ENCODE results near the gene MAPK7.

MAPK7 gene

GRCh38 chr17:19401321-19402010, 23.2 kb downstream of the MAPK7 start:
- DNase-seq (ENCODE audit: low read depth in 2 of 2): no peak

GRCh38 chr17:19402171-19402570, 23.9 kb downstream of the MAPK7 start:
- DNase-seq (ENCODE audit: low read depth in 2 of 2): no peak

DNA sequence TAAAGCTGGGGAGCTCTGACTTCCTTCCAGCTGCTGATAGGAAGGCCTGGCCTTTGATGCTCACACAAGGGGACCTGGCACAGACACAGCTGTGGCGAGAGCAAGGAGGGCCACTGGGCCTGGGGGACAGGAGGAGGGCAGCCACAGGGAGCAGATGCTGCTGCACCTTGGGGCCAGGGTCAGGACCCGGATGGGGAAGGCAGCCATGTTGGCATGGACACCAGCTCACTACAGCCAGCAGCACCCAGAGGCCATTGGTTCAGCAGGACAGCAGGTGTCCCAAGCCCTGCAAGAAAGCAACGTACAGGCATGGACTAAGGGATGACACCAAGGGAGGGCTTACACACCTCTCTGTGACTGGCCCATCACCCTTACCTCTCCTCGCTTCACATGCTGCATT, 24.7 kb downstream of the MAPK7 start:
- DNase-seq (ENCODE audit: low read depth in 2 of 2): no peak

DNA sequence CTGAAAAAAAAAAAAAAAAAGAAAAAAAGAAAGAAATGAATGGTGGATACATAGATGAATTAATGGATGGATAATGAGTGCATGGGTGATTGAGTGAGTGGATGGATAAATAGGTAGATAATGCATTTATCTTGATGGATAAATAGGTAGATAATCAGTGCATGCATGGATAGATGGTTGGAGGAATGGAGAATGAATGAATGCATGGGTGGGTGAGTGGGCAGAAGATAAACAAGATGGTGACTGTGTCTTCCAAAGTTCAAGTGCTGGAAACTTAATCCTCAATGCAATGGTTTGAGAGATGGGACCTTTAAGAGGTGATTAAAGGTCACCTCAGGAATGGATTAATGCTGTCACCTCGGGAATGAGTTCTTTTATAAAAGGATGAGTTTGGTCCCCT, 26.0 kb downstream of the MAPK7 start:
- DNase-seq (ENCODE audit: low read depth in 2 of 2): no peak

DNA sequence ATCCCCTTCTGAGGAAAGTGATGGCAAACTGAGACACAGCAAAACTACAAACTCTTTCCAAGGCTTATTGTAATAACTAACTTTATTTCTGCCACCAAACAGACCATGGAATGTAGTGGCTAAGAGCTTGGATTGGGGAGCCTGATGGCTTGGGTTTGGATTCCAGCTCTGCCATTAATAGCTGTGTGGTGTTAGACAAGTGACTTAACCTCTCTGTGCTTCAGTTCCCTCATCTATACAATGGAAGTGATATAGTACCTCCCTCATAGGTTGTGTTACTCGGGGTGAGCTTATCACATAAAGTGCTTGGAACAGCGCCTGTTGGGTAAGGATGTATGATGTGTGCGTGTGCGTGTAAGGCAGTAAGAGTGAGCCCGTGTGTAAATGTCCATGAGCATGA, 26.8 kb downstream of the MAPK7 start:
- no peak for DNase-seq (ENCODE audit: low read depth in 2 of 2)

GRCh38 chr17:19407601-19408345, 29.5 kb downstream of the MAPK7 start:
- DNase-seq (ENCODE audit: low read depth in 2 of 2): no peak

DNA sequence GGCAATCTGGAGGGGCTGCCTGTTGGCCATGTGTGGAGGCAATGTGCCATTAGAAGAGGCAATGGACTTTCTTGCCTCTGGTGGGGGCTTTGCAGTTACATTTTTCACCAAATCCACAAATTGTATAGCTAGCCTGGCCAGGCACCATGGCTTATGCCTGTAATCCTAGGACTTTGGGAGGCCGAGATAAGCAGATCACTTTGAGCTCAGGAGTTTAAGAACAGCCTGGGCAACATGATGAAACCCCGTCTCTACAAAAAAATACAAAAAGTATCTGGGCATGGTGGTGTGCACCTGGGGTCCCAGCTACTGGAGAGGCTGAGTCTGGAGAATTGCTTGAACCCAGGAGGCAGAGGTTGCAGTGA, 30.0 kb downstream of the MAPK7 start:
- DNase-seq (ENCODE audit: low read depth in 2 of 2): no peak

GRCh38 chr17:19409066-19409465, 30.8 kb downstream of the MAPK7 start:
- DNase-seq (ENCODE audit: low read depth in 2 of 2): no peak

DNA sequence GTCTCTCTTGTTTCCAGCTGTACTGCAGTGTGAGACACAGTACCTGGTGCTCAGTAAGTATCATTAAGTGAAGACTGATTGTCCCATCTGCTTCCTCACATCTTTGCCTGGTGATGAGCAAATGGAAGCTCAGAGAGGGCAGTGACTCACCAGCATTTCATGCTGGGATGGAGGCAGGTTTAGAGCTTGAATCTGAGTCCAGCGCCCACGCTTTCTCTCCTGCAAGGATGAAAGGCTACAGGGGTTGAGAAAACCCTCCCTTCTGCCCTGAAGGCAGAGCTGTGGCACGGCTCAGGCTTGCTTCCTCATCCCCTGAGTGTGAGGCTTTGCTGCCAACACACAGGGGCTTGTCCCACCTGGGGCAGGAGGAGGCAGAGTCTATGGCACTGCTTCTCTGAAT, 31.2 kb downstream of the MAPK7 start:
- peak in 1 of 2 donors; percentile 12 for DNase-seq (ENCODE audit: low read depth in 2 of 2)

DNA sequence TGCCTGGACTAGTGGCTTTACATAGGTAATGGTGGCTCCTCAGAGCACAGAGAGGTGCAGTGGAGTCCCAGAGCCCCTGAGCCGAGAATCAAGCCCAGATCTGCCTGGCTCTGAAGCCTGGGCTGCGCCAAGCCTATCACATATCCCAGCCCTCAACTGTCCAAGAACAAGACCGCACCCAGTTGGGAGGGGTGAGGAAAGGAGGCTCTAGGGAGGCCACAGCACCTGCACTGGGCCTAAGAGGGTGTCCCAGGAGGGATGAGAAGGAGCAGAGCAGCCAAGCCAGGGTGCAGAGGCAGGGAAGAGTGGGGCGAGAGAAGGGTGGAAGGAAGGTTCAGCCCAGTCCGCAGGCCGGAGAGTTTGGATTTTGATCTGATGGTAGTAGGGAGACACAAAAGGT, 31.8 kb downstream of the MAPK7 start:
- DNase-seq (ENCODE audit: low read depth in 2 of 2): no peak

GRCh38 chr17:19410875-19411620, 32.8 kb downstream of the MAPK7 start, which contains the start of gene RNF112:
RNF112 (plus strand) TSS chr17:19411232; CDS start chr17:19411409, 177 bp downstream.
- no peak for DNase-seq (ENCODE audit: low read depth in 2 of 2)

- DNase-seq (ENCODE audit: low read depth in 2 of 2): no peak
Observed at GRCh38 chr17:19411631-19412030, 33.3 kb downstream of the MAPK7 start.

DNA sequence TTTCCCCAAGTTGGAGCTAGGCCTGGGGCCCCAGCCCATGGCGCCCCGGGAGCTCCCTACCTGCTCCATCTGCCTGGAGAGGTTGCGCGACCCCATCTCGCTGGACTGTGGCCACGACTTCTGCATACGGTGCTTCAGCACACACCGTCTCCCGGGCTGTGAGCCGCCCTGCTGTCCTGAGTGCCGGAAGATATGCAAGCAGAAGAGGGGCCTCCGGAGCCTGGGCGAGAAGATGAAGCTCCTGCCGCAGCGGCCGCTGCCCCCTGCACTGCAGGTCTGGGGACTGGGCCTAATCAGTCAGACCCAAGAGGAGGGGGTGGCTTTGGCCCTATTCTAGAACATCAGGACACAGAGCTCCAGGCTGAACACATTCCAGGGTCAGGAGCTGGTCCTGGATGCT, 34.2 kb downstream of the MAPK7 start:
- no peak for DNase-seq (ENCODE audit: low read depth in 2 of 2)

DNA sequence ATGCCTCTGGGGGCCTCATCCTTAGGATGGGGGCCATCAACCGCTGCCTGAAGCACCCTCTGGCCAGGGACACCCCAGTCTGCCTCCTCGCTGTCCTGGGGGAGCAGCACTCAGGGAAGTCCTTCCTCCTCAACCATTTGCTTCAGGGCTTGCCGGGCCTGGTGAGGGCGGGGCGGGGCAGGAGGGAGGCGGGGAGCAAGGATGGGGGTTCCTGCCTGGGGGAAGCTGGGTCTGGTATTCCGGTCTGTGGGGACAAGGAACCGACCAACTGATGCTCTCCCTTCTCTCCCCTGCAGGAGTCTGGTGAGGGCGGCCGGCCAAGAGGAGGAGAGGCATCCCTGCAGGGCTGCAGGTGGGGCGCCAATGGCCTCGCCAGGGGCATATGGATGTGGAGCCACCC, 34.7 kb downstream of the MAPK7 start:
- DNase-seq (ENCODE audit: low read depth in 2 of 2): no peak

GRCh38 chr17:19413761-19414160, 35.5 kb downstream of the MAPK7 start:
- DNase-seq (ENCODE audit: low read depth in 2 of 2): no peak

DNA sequence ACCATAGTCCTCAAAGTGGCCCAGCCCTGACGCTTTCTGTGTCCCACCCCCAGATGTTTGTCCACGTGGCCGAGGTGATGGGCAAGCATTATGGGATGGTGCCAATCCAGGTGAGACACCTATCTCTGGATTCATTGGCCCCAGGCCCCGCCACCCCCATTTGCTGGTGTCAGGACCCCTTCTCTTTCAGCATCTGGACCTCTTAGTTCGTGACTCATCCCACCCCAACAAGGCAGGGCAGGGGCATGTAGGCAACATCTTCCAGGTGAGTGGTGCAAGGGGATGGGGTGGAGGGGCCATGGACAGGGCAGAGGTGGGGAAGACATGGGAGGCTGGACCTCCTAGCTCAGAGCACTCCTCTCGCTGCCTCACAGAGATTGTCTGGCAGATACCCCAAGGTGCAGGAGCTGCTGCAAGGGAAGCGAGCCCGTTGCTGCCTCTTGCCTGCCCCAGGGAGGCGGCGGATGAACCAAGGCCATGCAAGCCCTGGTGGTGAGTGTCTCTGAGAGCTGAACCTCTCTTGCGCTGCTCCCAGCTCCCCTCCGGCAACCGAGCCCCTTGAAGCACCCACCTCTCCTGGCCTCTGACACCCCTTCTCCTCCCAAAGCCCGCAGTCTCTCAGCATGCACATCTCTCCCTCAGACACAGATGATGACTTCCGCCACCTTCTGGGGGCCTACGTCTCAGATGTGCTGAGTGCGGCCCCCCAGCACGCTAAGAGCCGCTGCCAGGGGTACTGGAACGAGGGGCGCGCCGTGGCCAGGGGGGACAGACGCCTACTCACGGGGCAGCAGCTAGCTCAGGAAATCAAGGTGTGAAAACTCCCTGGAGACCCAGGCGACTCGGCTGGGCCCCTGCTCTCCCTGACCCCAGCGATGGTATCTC, 36.3 kb downstream of the MAPK7 start:
- no peak for DNase-seq (ENCODE audit: low read depth in 2 of 2)

- no peak for DNase-seq (ENCODE audit: low read depth in 2 of 2)
Observed at GRCh38 chr17:19415311-19415710, 37.0 kb downstream of the MAPK7 start.

GRCh38 chr17:19415806-19416775, 37.8 kb downstream of the MAPK7 start:
- DNase-seq (ENCODE audit: low read depth in 2 of 2): no peak

- DNase-seq (ENCODE audit: low read depth in 2 of 2): no peak
Observed at GRCh38 chr17:19417611-19418010, 39.3 kb downstream of the MAPK7 start.

DNA sequence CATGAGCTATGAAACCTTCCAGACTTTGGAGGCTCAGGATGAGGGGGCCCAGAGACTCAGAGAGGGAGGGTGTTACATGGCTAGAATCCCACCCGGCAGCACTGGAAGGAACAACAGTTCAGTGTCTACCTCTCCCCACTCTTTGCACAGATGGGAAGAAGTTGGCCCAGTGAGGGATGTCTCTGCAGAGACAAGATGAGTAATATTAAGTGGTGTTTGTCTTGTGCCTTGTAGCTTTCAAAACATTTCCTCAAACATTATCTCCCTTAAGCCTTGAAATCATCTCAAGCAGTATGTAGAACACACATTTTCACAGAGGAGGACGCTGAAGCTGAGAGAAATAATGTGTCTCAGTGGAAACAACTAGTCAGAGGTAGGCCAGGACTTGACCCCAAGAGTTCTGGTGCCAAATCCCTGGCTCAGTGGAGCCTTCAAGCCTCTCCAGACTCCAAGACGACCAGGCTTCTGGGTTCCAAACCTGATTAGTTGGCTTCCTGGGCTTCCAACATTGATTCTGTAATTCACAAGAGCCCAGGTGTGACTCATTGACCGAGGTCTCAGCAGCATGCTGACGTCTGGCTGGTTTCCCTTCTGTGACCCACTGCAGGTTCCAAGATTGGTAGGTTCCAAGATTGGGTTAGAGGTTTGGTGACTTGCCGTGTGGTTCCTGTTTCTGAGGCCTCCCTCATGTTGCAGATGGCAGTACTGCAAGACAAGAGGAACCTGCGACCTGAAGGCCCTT, 40.1 kb downstream of the MAPK7 start:
- no peak for DNase-seq (ENCODE audit: low read depth in 2 of 2)
